PC-3 (cell line): Measurements from ENCODE around the gene KRT28.

ENCODE experiments used
- EZH2 ChIP-seq: fragments of 300-600 bp; sonication (generic); IDR thresholded peaks from one replicate; pipeline ENCODE4 v1.6.1; 2017; ENCODE audit warnings: antibody characterized with exemption, mild to moderate bottlenecking, low read length; ENCODE audit not compliant: unreplicated experiment
- EZH2phosphoT487 ChIP-seq: fragments of 300-600 bp; sonication (generic); IDR thresholded peaks from 2 replicates; pipeline ENCODE4 v1.6.1; 2018; ENCODE audit warnings: mild to moderate bottlenecking, antibody characterized with exemption, low read length, borderline replicate concordance
- TF ChIP-seq, protein P1 (sequence below): fragments of 300-600 bp; sonication (generic); conservative IDR thresholded peaks from 2 replicates; pipeline ENCODE4 v1.5.1; 2017; ENCODE audit warnings: antibody characterized with exemption, low read depth, mild to moderate bottlenecking, low read length

DNA sequence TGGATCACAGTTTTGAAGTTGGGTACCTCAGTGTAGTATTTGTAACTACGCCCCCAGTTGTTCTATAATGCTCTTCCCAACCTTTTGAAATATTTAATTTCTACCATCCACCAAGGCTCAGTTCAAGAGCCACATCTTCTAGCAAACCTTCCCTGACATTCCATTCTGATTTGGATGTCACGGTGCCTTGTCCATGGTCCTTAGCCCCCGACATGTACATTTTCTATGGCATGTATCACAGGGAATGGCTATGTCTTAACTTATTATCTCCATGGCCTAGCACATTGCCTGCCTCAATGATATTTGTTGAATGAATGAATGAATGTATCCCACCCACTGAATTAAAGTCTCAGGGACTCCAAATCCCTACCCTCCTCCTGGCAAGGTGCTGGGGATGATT lies 6.4 kb upstream of the KRT28 start:
- TF ChIP-seq, protein P1, sequence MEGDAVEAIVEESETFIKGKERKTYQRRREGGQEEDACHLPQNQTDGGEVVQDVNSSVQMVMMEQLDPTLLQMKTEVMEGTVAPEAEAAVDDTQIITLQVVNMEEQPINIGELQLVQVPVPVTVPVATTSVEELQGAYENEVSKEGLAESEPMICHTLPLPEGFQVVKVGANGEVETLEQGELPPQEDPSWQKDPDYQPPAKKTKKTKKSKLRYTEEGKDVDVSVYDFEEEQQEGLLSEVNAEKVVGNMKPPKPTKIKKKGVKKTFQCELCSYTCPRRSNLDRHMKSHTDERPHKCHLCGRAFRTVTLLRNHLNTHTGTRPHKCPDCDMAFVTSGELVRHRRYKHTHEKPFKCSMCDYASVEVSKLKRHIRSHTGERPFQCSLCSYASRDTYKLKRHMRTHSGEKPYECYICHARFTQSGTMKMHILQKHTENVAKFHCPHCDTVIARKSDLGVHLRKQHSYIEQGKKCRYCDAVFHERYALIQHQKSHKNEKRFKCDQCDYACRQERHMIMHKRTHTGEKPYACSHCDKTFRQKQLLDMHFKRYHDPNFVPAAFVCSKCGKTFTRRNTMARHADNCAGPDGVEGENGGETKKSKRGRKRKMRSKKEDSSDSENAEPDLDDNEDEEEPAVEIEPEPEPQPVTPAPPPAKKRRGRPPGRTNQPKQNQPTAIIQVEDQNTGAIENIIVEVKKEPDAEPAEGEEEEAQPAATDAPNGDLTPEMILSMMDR: no peak
- TF ChIP-seq EZH2: no peak
- TF ChIP-seq EZH2phosphoT487: no peak
